ENCODE data around the gene HHIPL1. TPM values are rescaled to one million over a fixed set of nuclear protein-coding genes. Genes with fewer than 3 reads are reported as not detected.

HHIPL1 gene
- total and polyA plus RNA-seq, 4 experiments from 2014 or later, result 0.35 to 0.42 TPM; not detected in 2

GRCh38 chr14:99707921-99708320 is 63.0 kb downstream of the HHIPL1 start:
- no peak for DNase-seq
- no peaks in the 10 kb centered on the region for H3K4me1 ChIP-seq (ENCODE audit: insufficient read depth, low read length)
- ChIA-PET CTCF (ENCODE audit: partially characterized antibody) (no interaction called here), POLR2A (ENCODE audit: partially characterized antibody) (no interaction called here)
- no peaks in the 10 kb centered on the region for H3K36me3 ChIP-seq (ENCODE audit: insufficient read depth, low read length)
- peaks cover 6 to 8% of the 10 kb centered on the region in 2 donors for H3K27me3 Mint-ChIP-seq
- H3K27me3 ChIP-seq (ENCODE audit: insufficient read depth, low read length), result no peaks in the 10 kb centered on the region
- peaks cover 0 to 11% of the 10 kb centered on the region in 2 donors for H3K36me3 Mint-ChIP-seq
- H3K27ac ChIP-seq (ENCODE audit: low read depth, low read length), result no peak overlapping the region
- intact Hi-C loops (cut with micrococcal nuclease), result no loop called here
- no peak overlapping the region for H3K4me3 Mint-ChIP-seq
- peaks cover 0 to 19% (median 16%) of the 10 kb centered on the region in 8 donors for H3K9me3 Mint-ChIP-seq
- H3K27ac Mint-ChIP-seq, result no peak overlapping the region
- no peaks in the 10 kb centered on the region for H3K4me1 Mint-ChIP-seq
- peaks cover 0 to 7% of the 10 kb centered on the region in 2 donors for H3K9me3 ChIP-seq (ENCODE audit: control insufficient read depth in 1 of 2, low read length in 2 of 2)
- H3K4me3 ChIP-seq (ENCODE audit: low read length in 2 of 2), result no peak overlapping the region

DNA sequence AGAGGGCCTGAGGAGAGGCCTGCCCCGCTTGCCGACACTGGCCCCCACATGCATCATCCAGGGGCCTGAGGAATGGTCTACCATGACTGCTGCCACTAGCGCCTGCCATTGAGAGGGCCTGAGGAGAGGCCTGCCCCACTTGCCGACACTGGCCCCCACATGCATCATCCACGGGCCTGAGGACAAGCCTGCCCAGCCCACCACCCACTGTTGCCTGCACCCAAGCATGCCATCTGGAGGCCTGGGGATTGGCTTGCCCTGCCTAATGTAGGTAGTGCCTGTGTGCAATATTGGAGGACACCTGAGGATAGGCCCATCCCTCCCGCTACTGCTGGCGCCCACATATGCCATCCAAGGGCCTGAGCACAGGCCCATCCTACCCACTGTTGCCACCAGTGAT is 63.5 kb downstream of the HHIPL1 start:
- no peaks in the 10 kb centered on the region for H3K4me1 ChIP-seq (ENCODE audit: insufficient read depth, low read length)
- ChIA-PET CTCF (ENCODE audit: partially characterized antibody) (no interaction called here), POLR2A (ENCODE audit: partially characterized antibody) (no interaction called here)
- Mint-ChIP-seq H3K27me3 (peaks cover 8% of the 10 kb centered on the region in 2 donors), H3K36me3 (peaks cover 0 to 6% of the 10 kb centered on the region in 2 donors), H3K27ac (no peak overlapping the region), H3K4me3 (no peak overlapping the region), H3K9me3 (peaks cover 0 to 14% (median 11%) of the 10 kb centered on the region in 8 donors), H3K4me1 (no peaks in the 10 kb centered on the region)
- H3K9me3 ChIP-seq (ENCODE audit: control insufficient read depth in 1 of 2, low read length in 2 of 2), result peaks cover 0 to 2% of the 10 kb centered on the region in 2 donors
- no peaks in the 10 kb centered on the region for H3K27me3 ChIP-seq (ENCODE audit: insufficient read depth, low read length)
- H3K27ac ChIP-seq (ENCODE audit: low read depth, low read length), result no peak overlapping the region
- intact Hi-C loops (cut with micrococcal nuclease), result no loop called here
- no peak overlapping the region for H3K4me3 ChIP-seq (ENCODE audit: low read length in 2 of 2)
- no peak for DNase-seq
- no peaks in the 10 kb centered on the region for H3K36me3 ChIP-seq (ENCODE audit: insufficient read depth, low read length)

- intact Hi-C loops (cut with micrococcal nuclease), result no loop called here
- no peaks in the 10 kb centered on the region for H3K36me3 ChIP-seq (ENCODE audit: insufficient read depth, low read length)
- DNase-seq, result no peak
- Mint-ChIP-seq H3K4me3 (no peak overlapping the region), H3K4me1 (peaks cover 0 to 2% (median 0%) of the 10 kb centered on the region in 4 donors), H3K27ac (no peak overlapping the region), H3K27me3 (peaks cover 7 to 8% of the 10 kb centered on the region in 2 donors), H3K9me3 (no peaks in the 10 kb centered on the region), H3K36me3 (no peaks in the 10 kb centered on the region)
- H3K4me1 ChIP-seq (ENCODE audit: insufficient read depth, low read length), result no peaks in the 10 kb centered on the region
- H3K27ac ChIP-seq (ENCODE audit: low read depth, low read length), result no peak overlapping the region
- POLR2A ChIA-PET (ENCODE audit: partially characterized antibody), result no interaction called here
- H3K4me3 ChIP-seq (ENCODE audit: low read length in 2 of 2), result no peak overlapping the region
- no peaks in the 10 kb centered on the region for H3K9me3 ChIP-seq (ENCODE audit: control insufficient read depth in 1 of 2, low read length in 2 of 2)
- H3K27me3 ChIP-seq (ENCODE audit: insufficient read depth, low read length), result no peaks in the 10 kb centered on the region
- CTCF ChIA-PET (ENCODE audit: partially characterized antibody), result interaction anchor here (0.6 kb wide), 1 partner anchor 318 kb away, joined by 3 read pairs; no protein-coding TSS in a partner anchor
These were observed 69.0 kb downstream of the HHIPL1 start for GRCh38 chr14:99713972-99714371.

DNA sequence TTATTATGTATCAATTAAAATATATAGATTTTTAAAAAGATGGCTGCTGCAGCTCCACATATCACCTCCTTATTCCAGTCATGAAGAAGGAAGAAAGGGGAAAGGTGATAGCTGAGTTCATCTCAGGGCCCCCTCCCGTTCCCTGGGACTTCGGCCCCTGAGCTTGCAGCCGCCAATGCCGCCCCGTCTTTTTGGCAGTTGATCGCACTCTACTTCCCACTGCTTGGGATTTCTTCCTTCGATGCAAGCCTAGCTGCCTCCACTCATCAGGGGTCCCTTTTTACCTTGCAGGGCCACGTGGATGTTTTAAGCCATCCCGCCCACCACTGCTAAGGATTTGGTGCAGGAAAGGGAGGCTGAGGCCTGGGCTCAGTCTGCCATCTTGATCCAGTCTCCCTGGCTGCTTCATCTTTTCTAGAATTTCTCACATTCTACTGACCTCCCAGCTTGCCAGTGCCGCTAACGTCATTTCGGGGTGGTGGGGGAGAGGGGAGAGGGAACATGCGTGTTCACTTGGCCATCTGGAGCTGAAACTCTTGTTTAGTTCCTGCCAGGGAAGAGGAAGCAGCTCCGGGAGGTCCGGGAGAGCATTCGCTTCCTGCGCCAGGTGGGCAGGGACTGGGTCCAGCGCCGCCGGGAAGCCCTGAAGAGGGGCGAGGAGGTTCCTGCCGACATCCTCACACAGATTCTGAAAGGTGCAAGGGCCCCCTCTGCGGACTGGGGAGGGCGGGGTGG is 70.5 kb downstream of the HHIPL1 start:
- H3K9me3 ChIP-seq (ENCODE audit: control insufficient read depth in 1 of 2, low read length in 2 of 2), result no peaks in the 10 kb centered on the region
- no peak overlapping the region for H3K4me3 Mint-ChIP-seq
- H3K27me3 ChIP-seq (ENCODE audit: insufficient read depth, low read length), result no peaks in the 10 kb centered on the region
- ChIA-PET POLR2A (ENCODE audit: partially characterized antibody) (no interaction called here), CTCF (ENCODE audit: partially characterized antibody) (interaction anchor here (2.0 kb wide), 1 partner anchor 15 kb away, joined by 10 read pairs; no protein-coding TSS in a partner anchor)
- no peak overlapping the region for H3K4me3 ChIP-seq (ENCODE audit: low read length in 2 of 2)
- H3K36me3 ChIP-seq (ENCODE audit: insufficient read depth, low read length), result no peaks in the 10 kb centered on the region
- H3K9me3 Mint-ChIP-seq, result no peaks in the 10 kb centered on the region
- no peak for DNase-seq
- peaks cover 0 to 2% (median 0%) of the 10 kb centered on the region in 4 donors for H3K4me1 Mint-ChIP-seq
- no peaks in the 10 kb centered on the region for H3K4me1 ChIP-seq (ENCODE audit: insufficient read depth, low read length)
- H3K27ac ChIP-seq (ENCODE audit: low read depth, low read length), result no peak overlapping the region
- no peaks in the 10 kb centered on the region for H3K36me3 Mint-ChIP-seq
- peaks cover 7 to 8% of the 10 kb centered on the region in 2 donors for H3K27me3 Mint-ChIP-seq
- intact Hi-C loops (cut with micrococcal nuclease), result no loop called here
- H3K27ac Mint-ChIP-seq, result no peak overlapping the region

GRCh38 chr14:99716091-99716849 is 71.3 kb downstream of the HHIPL1 start:
- intact Hi-C loops (cut with micrococcal nuclease), result no loop called here
- Mint-ChIP-seq H3K36me3 (no peaks in the 10 kb centered on the region), H3K27me3 (peaks cover 7 to 8% of the 10 kb centered on the region in 2 donors), H3K9me3 (no peaks in the 10 kb centered on the region), H3K4me1 (peaks cover 0 to 2% (median 0%) of the 10 kb centered on the region in 4 donors), H3K27ac (no peak overlapping the region), H3K4me3 (no peak overlapping the region)
- DNase-seq, result no peak
- Histone ChIP-seq H3K9me3 (ENCODE audit: control insufficient read depth in 1 of 2, low read length in 2 of 2) (no peaks in the 10 kb centered on the region), H3K4me1 (ENCODE audit: insufficient read depth, low read length) (no peaks in the 10 kb centered on the region), H3K36me3 (ENCODE audit: insufficient read depth, low read length) (no peaks in the 10 kb centered on the region), H3K27ac (ENCODE audit: low read depth, low read length) (no peak overlapping the region), H3K4me3 (ENCODE audit: low read length in 2 of 2) (no peak overlapping the region), H3K27me3 (ENCODE audit: insufficient read depth, low read length) (no peaks in the 10 kb centered on the region)
- ChIA-PET POLR2A (ENCODE audit: partially characterized antibody) (no interaction called here), CTCF (ENCODE audit: partially characterized antibody) (interaction anchor here (0.6 to 2.0 kb wide), 2 partner anchors 14 to 166 kb away, joined by 4 to 10 read pairs; no protein-coding TSS in a partner anchor)

DNA sequence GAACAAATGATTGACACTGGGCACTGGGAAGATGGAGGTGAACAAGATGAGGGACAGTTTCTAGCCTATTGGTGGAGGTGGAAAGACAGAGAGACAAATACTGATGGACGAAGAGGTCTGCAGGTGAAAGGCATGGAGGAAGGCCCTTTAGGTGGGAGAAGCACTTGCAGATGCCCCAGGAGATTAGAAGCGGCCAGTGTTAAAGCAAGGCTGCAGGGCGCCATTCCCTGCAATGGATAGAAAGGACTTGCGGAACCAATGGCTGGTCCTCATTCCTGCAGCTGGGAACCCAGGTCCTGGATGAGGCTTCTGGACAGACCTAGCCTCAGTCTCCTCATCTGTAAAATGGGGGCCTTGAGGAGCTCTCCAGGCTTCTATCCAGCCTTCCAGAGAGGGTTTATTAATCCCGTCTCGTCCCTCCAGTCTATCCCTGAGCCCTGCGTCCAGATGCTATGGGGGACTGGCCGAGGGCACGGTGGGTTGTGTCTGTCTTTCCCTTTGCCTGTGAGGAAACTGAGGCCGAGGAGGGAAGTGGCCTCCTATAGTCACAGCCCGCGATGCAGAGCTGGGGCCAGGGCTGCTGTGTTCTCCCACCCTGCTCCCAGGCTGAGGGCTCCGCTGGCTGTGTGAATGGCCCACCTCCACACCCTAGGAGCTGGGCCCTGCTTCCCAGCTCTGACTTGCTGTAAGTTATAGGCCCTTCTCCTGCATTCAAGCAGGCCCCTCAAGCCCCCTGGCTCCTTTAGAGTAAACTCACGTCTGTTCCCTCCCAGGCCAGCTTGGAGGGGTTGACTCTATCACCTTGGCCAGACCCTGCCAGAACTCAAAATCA is 72.1 kb downstream of the HHIPL1 start:
- CTCF ChIA-PET (ENCODE audit: partially characterized antibody), result interaction anchor here (2.0 kb wide), 1 partner anchor 13 kb away, joined by 10 read pairs; no protein-coding TSS in a partner anchor
- Histone ChIP-seq H3K4me1 (ENCODE audit: insufficient read depth, low read length) (no peaks in the 10 kb centered on the region), H3K4me3 (ENCODE audit: low read length in 2 of 2) (no peak overlapping the region), H3K9me3 (ENCODE audit: control insufficient read depth in 1 of 2, low read length in 2 of 2) (no peaks in the 10 kb centered on the region), H3K27me3 (ENCODE audit: insufficient read depth, low read length) (no peaks in the 10 kb centered on the region), H3K27ac (ENCODE audit: low read depth, low read length) (no peak overlapping the region), H3K36me3 (ENCODE audit: insufficient read depth, low read length) (no peaks in the 10 kb centered on the region)
- H3K27me3 Mint-ChIP-seq, result peaks cover 5% of the 10 kb centered on the region in 2 donors
- POLR2A ChIA-PET (ENCODE audit: partially characterized antibody), result no interaction called here
- peak overlapping the region in 1 of 7 donors; percentile 12 for H3K27ac Mint-ChIP-seq
- H3K4me3 Mint-ChIP-seq, result no peak overlapping the region
- H3K36me3 Mint-ChIP-seq, result no peaks in the 10 kb centered on the region
- H3K9me3 Mint-ChIP-seq, result no peaks in the 10 kb centered on the region
- intact Hi-C loops (cut with micrococcal nuclease), result no loop called here
- H3K4me1 Mint-ChIP-seq, result peaks cover 0 to 2% (median 0%) of the 10 kb centered on the region in 4 donors
- DNase-seq, result no peak

DNA sequence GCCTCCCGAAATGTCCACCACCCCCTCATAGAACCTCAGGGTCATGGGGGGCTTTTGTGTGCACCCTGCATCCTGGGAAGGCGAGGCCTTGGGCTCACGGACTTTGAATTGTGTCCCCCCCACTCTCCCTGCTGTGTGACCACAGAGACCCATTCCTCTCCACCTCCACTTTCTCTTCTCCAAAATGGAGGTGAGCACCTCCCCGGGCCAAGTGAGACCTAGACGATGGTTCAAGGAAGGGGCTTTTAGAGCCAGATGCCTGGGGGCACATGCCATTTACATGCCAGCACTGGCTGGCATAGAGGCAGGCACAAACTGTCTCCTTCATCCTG is 72.7 kb downstream of the HHIPL1 start:
- Mint-ChIP-seq H3K36me3 (no peaks in the 10 kb centered on the region), H3K27ac (no peak overlapping the region), H3K4me3 (no peak overlapping the region), H3K4me1 (peaks cover 0 to 2% (median 0%) of the 10 kb centered on the region in 4 donors), H3K27me3 (peaks cover 5% of the 10 kb centered on the region in 2 donors), H3K9me3 (no peaks in the 10 kb centered on the region)
- no peaks in the 10 kb centered on the region for H3K9me3 ChIP-seq (ENCODE audit: control insufficient read depth in 1 of 2, low read length in 2 of 2)
- H3K4me3 ChIP-seq (ENCODE audit: low read length in 2 of 2), result no peak overlapping the region
- ChIA-PET POLR2A (ENCODE audit: partially characterized antibody) (no interaction called here), CTCF (ENCODE audit: partially characterized antibody) (interaction anchor here (2.0 kb wide), 1 partner anchor 12 kb away, joined by 10 read pairs; no protein-coding TSS in a partner anchor)
- intact Hi-C loops (cut with micrococcal nuclease), result no loop called here
- H3K27me3 ChIP-seq (ENCODE audit: insufficient read depth, low read length), result no peaks in the 10 kb centered on the region
- H3K27ac ChIP-seq (ENCODE audit: low read depth, low read length), result no peak overlapping the region
- H3K4me1 ChIP-seq (ENCODE audit: insufficient read depth, low read length), result no peaks in the 10 kb centered on the region
- no peaks in the 10 kb centered on the region for H3K36me3 ChIP-seq (ENCODE audit: insufficient read depth, low read length)
- DNase-seq, result no peak
